Left ventricle myocardium inferior (tissue), 1 donor: ENCODE measurements around the gene DAPK1. TPM values are rescaled to one million over a fixed set of nuclear protein-coding genes. Genes with fewer than 3 reads are reported as not detected.

ENCODE experiments used
- DNase-seq: peaks from one replicate; pipeline ENCODE4 v3.0.0-alpha.2; 2020
- H3K27ac ChIP-seq: fragments of 200-600 bp; replicated peaks from 2 replicates; pipeline ENCODE4 v1.8.0; 2021
- H3K27me3 ChIP-seq: fragments of 200-600 bp; 2 replicates; pipeline ENCODE4 v1.8.0; 2021; ENCODE audit warnings: low read depth
- H3K36me3 ChIP-seq: fragments of 200-600 bp; 2 replicates; pipeline ENCODE4 v1.8.0; 2021
- H3K4me1 ChIP-seq: fragments of 200-600 bp; 2 replicates; pipeline ENCODE4 v1.8.0; 2021
- H3K4me3 ChIP-seq: fragments of 200-600 bp; 2 replicates; pipeline ENCODE4 v1.8.0; 2021; ENCODE audit warnings: mild to moderate bottlenecking, moderate library complexity
- H3K9me3 ChIP-seq: fragments of 200-600 bp; replicated peaks from 2 replicates; pipeline ENCODE4 v1.8.0; 2021
- intact Hi-C: fragments of 100-400 bp; cut with micrococcal nuclease; formaldehyde crosslinking; loops from one replicate; pipeline ENCODE4 v1.11.0; 2022
- total RNA-seq: library from RNA; stranded (reverse); fragmentation: NEBNext Ultra II Directional; extraction: Animal tissue kit (Norgen Biotek cat#: 25700); gene quantifications from one replicate; pipeline ENCODE4 v1.2.1, GENCODE V29; 2021
- TF ChIP-seq, protein P1 (sequence below): fragments of 200-600 bp; IDR thresholded peaks from 2 replicates; pipeline ENCODE4 v1.8.0; 2021; ENCODE audit warnings: antibody characterized with exemption, mild to moderate bottlenecking, borderline replicate concordance
- donor health status: DM: no; HTN: yes; CAD: no; lungs with severe emphysema.

DAPK1 gene
- total RNA-seq, 1 donor from 2014 or later = 5.5 TPM

DNA sequence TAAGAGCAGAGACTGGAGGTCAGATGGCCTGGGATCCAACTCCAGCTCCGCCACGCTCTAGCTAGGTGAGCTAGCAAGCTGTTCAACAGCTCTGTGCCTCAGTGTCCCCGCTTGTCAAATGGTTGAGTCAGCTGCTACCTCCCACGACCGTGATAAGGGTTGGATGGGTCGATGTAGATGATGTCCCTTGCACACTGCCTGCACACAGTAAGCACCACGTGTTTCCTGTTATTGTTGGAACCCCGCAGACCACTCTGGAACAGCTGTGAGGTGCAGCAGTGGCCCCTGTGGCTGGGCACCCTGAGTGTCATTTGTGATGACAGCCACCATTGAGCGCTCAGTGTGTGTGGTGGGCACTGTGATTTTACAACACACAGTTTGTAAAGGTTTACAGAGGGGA lies 174.3 kb downstream of the DAPK1 start:
- no peaks in the 10 kb centered on the region for H3K36me3 ChIP-seq
- no peaks in the 10 kb centered on the region for H3K4me1 ChIP-seq
- peaks cover 5% of the 10 kb centered on the region for H3K9me3 ChIP-seq
- no peak overlapping the region for H3K4me3 ChIP-seq
- intact Hi-C loops = no loop called here
- no peaks in the 10 kb centered on the region for H3K27me3 ChIP-seq
- H3K27ac ChIP-seq = no peak overlapping the region
- DNase-seq = no peak
- TF ChIP-seq, protein P1, sequence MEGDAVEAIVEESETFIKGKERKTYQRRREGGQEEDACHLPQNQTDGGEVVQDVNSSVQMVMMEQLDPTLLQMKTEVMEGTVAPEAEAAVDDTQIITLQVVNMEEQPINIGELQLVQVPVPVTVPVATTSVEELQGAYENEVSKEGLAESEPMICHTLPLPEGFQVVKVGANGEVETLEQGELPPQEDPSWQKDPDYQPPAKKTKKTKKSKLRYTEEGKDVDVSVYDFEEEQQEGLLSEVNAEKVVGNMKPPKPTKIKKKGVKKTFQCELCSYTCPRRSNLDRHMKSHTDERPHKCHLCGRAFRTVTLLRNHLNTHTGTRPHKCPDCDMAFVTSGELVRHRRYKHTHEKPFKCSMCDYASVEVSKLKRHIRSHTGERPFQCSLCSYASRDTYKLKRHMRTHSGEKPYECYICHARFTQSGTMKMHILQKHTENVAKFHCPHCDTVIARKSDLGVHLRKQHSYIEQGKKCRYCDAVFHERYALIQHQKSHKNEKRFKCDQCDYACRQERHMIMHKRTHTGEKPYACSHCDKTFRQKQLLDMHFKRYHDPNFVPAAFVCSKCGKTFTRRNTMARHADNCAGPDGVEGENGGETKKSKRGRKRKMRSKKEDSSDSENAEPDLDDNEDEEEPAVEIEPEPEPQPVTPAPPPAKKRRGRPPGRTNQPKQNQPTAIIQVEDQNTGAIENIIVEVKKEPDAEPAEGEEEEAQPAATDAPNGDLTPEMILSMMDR = no peak

DNA sequence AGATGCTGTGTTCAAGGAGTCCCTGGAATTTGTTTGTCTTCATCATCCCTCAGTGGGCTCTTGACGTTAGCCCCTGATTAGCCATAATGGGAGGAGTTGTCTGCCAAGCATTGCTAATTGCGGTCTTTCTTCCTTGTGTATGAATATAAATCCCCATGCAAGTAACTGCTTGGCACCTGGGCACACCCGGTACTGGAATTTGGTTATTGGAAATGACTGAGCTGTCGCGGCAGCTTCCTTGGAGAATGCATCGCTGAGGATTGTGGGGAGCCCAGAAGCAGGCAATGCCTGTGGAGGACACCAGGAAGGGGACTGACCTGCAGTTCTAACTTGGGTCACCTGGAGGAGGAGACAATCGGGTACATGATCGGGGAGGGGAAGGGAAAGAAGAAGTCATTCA lies 174.9 kb downstream of the DAPK1 start:
- Histone ChIP-seq H3K4me3 (no peak overlapping the region), H3K36me3 (no peaks in the 10 kb centered on the region), H3K27me3 (no peaks in the 10 kb centered on the region), H3K27ac (no peak overlapping the region), H3K4me1 (peaks cover 5% of the 10 kb centered on the region), H3K9me3 (no peaks in the 10 kb centered on the region)
- DNase-seq = no peak
- TF ChIP-seq, protein P1 = no peak
- intact Hi-C loops = no loop called here

DNA sequence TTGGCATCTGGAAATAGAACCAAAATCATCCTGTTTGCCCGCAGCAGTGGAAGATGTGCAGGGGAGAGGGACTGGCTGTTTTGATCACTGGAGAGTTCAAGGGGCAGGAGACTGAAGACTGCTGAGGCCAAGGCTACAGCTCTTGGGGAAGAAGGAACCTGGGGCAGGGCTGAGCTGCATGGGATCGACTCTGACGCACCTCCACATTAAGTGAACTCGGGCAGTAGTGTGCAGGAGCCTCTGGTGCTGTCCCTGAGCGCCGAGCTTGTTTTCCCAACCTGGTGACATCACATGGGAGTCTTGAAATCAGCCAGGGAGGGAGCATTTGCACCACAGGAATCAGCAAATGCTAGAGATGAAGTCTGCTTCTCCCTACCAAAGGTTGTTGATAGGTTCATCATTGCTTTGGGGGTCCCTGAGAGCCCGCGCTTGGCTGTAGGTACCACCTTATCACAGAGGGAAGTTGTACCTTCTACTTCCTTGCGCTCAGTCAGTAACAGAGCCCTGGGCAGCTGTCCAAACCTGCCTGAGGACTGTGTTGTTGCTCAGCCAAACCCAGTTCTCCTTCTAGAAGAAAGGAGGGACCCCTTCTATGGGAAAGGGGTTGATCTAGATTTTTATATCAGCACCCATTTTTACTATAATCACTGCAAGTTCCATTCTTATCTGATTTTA lies 175.9 kb downstream of the DAPK1 start:
- intact Hi-C loops = no loop called here
- no peaks in the 10 kb centered on the region for H3K36me3 ChIP-seq
- H3K4me1 ChIP-seq = peaks cover 6% of the 10 kb centered on the region
- TF ChIP-seq, protein P1 = no peak
- H3K27me3 ChIP-seq = no peaks in the 10 kb centered on the region
- no peak overlapping the region for H3K4me3 ChIP-seq
- DNase-seq = no peak
- no peaks in the 10 kb centered on the region for H3K9me3 ChIP-seq
- no peak overlapping the region for H3K27ac ChIP-seq

DNA sequence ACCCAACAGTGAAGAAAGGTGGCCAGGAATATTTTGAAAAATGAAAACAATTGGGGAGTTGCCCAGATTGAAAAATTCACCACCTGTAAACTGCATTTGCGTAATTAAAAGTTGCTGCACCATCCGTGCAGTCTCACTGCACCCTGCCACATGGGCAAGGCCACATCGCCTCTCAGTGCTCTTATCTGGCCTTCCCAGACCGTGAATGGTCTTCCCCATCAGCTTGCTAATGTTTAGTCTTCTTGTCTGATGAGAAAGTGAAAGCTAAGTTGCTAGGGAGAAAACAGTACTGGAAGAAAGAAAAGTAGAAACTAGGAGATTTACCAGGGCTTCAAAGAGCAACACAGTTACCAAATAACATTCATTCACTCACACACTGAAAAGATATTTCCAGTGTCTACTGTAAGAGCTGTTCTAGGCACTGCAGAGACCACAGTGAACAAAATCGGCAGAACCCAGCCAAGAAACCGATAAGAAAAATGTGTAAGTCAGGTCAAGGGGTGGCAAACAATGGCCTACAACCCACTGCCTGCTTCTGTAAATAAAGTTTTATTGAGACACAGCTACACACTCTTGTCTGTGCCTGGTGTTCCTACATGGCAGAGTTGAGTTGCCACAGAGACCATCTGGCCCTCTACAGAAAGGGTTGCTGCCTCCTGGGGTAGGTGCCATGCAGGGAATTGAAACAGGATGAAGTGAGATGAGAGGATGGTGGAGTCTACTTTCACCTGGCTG lies 177.1 kb downstream of the DAPK1 start:
- no peak overlapping the region for H3K4me3 ChIP-seq
- no peaks in the 10 kb centered on the region for H3K36me3 ChIP-seq
- DNase-seq = no peak
- no peaks in the 10 kb centered on the region for H3K27me3 ChIP-seq
- H3K4me1 ChIP-seq = peaks cover 6% of the 10 kb centered on the region
- H3K9me3 ChIP-seq = no peaks in the 10 kb centered on the region
- TF ChIP-seq, protein P1 = no peak
- H3K27ac ChIP-seq = no peak overlapping the region
- intact Hi-C loops = no loop called here

DNA sequence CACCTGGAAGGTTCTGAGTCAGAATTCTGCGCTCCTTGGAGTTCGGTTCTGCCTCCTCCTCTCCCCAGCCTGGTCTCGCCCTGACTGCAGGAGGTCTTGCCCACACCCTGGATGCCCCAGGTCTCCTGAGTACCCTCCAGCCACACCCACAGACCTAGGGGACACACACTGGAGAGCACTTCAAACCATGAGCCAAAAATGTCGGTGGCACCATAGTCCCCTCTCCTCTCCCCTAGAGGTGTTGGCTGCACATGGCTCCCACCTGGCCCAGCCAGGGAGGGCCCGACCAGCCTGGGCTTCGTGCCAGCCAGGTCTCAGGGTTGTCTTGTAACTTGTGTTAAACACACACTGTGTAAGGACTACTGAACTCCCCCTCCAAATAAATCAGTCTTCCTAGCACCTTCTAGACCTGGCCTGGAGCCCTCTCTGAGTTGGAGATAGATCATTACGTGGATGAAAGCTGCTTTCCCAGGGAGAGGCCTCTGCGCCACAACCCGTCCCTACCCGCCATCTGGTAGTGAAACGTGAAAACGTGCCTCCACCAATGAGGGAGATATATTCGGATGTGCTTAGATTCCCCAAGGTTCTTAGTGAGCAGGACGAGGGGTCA lies 178.3 kb downstream of the DAPK1 start:
- no peaks in the 10 kb centered on the region for H3K27me3 ChIP-seq
- TF ChIP-seq, protein P1 = no peak
- intact Hi-C loops = no loop called here
- H3K36me3 ChIP-seq = no peaks in the 10 kb centered on the region
- no peak overlapping the region for H3K4me3 ChIP-seq
- peaks cover 6% of the 10 kb centered on the region for H3K4me1 ChIP-seq
- no peak overlapping the region for H3K27ac ChIP-seq
- no peaks in the 10 kb centered on the region for H3K9me3 ChIP-seq
- DNase-seq = no peak
